GM15510 (cell line): ENCODE data around the gene CROCC.

Experiments used
- POLR2A ChIP-seq: IDR thresholded peaks from 3 replicates; pipeline ENCODE4 v1.6.1; 2011; ENCODE audit warnings: borderline replicate concordance; ENCODE audit not compliant: insufficient read length; ENCODE audit errors: extremely low read depth

CROCC gene

GRCh38 chr1:16976966-16977365 lies 55.2 kb downstream of the CROCC start:
- TF ChIP-seq POLR2A: no peak

- no peak for TF ChIP-seq POLR2A
Observed at GRCh38 chr1:16977377-16977776, 55.6 kb downstream of the CROCC start.

GRCh38 chr1:16978139-16978538 lies 56.4 kb downstream of the CROCC start:
- TF ChIP-seq POLR2A: no peak

- TF ChIP-seq POLR2A: no peak
Observed at GRCh38 chr1:16978567-16979474, 57.1 kb downstream of the CROCC start.

- TF ChIP-seq POLR2A: no peak
Observed at GRCh38 chr1:16979475-16980327, 58.0 kb downstream of the CROCC start.

GRCh38 chr1:16980473-16981268 lies 58.9 kb downstream of the CROCC start, which contains the start of gene MFAP2:
Gene MFAP2, minus strand, starts transcription at chr1:16980620. Its CDS starts 2,347 bp downstream, at chr1:16978273.
- TF ChIP-seq POLR2A: no peak

- no peak for TF ChIP-seq POLR2A
Observed at GRCh38 chr1:16981269-16981849, 59.6 kb downstream of the CROCC start.

GRCh38 chr1:16982902-16983301 lies 61.2 kb downstream of the CROCC start:
- TF ChIP-seq POLR2A: no peak

- TF ChIP-seq POLR2A: no peak
Observed at GRCh38 chr1:16983649-16984048, 61.9 kb downstream of the CROCC start.

- no peak for TF ChIP-seq POLR2A
Observed at GRCh38 chr1:16984717-16985116, 63.0 kb downstream of the CROCC start.

- TF ChIP-seq POLR2A: no peak
Observed at GRCh38 chr1:16986113-16986512, 64.4 kb downstream of the CROCC start.

- no peak for TF ChIP-seq POLR2A
Observed at GRCh38 chr1:16986560-16986959, 64.8 kb downstream of the CROCC start.

- TF ChIP-seq POLR2A: no peak
Observed at GRCh38 chr1:16986962-16987361, 65.2 kb downstream of the CROCC start.

- no peak for TF ChIP-seq POLR2A
Observed at GRCh38 chr1:16988210-16988609, 66.5 kb downstream of the CROCC start.

- TF ChIP-seq POLR2A: no peak
Observed at GRCh38 chr1:16989676-16990391, 68.1 kb downstream of the CROCC start.

- TF ChIP-seq POLR2A: no peak
Observed at GRCh38 chr1:16991571-16991970, 69.8 kb downstream of the CROCC start.
